Activated CD4-positive, alpha-beta T cell treated with anti-CD3 and anti-CD28 coated beads, Interleukin-2, amount 50 U/mL, for 4 hours (primary cell): ENCODE data around the gene UCHL1.
"Not testable (repeated sequence)": the region's sequence is repeated elsewhere in the genome, so short reads cannot be mapped to it uniquely, and the experiment has no call there.

Experiments
- DNase-seq, 2 experiments: peaks; one replicate each; pipeline ENCODE4 v3.0.0-alpha.2; 2020

Gene UCHL1

GRCh38 chr4:41241919-41242318, 14.8 kb upstream of the UCHL1 start:
- DNase-seq: no peak

DNA sequence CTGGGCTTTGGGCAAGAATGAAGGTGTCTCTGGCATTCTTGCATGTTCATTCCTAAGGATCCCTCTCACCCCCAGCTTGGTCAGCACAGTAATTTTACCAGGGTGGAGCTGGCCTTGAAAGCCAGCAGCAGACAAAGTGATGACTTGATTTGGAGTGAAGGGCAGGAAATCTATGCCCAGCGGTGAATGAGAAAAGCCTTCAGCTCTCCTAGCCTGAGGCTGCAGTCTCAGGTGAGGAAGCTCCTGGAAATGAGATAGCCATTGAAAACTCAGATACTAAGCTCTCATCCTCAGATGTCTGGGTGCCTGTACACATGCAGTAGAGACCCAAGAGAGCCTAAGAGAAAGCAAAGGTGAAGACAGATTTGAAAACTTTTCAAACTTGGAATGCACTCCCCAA, 10.7 kb upstream of the UCHL1 start:
- DNase-seq: no peak

- no peak for DNase-seq
Observed at GRCh38 chr4:41256131-41256739, 493 bp upstream of the UCHL1 start.

DNA sequence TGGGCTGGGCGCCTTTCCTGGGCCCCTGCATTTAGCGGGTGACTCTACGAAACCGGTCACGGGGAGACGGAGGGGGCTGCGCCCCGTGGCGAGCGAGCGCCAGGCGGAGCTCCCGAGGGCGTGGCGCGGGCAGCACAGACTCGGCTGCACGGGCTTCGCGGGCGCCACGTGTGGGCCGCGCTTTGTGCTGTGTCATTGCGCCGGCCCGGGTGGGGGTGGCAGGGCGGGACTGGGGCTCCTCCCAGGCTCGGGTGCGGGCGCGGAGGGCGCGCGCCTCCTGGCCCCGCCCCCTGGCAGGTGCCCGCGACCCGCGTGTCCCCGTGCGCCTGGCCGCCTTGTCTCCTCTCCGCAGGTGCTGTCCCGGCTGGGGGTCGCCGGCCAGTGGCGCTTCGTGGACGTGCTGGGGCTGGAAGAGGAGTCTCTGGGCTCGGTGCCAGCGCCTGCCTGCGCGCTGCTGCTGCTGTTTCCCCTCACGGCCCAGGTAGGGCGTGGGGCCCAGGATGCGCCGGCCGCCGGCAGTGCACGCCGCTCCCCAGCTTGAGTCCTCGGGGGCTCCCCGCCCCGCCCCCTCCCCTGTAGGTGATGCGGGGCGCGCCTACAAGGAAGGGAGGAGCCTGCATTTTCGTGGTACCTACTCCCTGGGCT, 651 bp downstream of the UCHL1 start:
- DNase-seq: no peak

DNA sequence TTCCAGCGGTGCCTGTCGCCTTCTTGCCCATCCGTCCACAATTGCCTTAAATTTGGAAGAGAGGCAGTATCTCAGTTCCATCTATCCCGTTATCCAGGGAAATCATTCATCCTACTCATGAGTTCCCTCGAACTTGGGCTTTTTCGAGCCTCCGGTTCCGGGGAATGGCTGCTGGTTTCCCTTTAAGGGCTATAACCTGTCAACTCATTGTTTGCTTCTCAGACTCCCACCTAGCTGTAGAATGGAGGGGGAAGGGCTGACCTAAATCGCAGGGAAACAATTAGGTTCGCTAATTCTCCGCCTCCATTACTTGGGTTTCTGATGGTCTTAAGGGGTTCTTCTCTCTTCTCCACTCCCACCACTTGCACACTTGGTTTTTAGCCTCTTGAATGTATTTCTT, 1.2 kb downstream of the UCHL1 start:
- no peak for DNase-seq

- no peak for DNase-seq
Observed at GRCh38 chr4:41258783-41259182, 2.1 kb downstream of the UCHL1 start.

DNA sequence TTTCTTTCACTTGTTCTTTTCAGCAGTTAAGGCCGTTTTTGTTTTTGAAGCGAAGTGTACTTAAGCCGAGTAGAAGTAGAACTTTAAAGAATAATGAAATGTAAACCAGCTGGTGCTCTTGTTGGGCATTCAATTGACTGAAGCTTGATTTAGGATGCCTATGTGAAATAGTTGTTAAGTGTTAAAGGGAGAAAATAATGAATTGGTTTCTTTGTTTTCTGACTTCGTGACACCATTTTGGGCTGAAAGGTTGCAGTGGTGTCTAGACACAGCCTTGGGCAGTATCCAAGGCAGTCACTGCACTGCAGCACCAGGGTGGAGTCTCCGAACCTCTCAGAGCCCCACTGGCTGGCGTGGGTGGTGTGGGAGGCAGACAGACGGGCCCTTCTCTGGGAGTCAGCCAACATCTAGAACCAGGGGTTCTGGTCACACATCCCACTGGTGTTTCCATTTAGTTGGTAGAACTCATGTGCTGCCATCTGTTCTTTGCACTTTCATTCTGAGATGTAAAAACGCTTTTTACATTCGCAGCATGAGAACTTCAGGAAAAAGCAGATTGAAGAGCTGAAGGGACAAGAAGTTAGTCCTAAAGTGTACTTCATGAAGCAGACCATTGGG, 3.5 kb downstream of the UCHL1 start:
- DNase-seq: no peak

DNA sequence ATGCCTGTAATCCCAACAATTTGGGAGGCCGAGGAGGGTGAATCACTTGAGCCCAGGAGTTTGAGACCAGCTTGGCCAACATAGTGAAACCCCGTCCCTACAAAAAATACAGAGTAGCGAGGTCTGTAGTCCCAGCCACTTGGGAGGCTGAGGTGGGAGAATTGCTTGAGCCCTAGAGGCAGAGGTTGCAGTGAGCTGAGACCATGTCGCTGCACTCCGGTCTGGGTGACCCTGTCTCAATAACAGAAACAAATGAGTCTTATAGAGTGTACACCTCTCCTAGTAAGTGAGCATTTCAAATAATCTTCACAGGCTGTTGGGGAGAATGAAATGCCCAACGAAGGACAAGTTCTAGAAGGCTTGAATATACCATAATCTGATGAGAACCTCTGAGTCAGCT, 5.5 kb downstream of the UCHL1 start:
- no peak for DNase-seq

- no peak for DNase-seq
Observed at GRCh38 chr4:41264212-41264611, 7.5 kb downstream of the UCHL1 start.

GRCh38 chr4:41267997-41268396, 11.3 kb downstream of the UCHL1 start:
- DNase-seq: no peak

- no peak for DNase-seq
Observed at GRCh38 chr4:41268721-41269517, 12.2 kb downstream of the UCHL1 start.

DNA sequence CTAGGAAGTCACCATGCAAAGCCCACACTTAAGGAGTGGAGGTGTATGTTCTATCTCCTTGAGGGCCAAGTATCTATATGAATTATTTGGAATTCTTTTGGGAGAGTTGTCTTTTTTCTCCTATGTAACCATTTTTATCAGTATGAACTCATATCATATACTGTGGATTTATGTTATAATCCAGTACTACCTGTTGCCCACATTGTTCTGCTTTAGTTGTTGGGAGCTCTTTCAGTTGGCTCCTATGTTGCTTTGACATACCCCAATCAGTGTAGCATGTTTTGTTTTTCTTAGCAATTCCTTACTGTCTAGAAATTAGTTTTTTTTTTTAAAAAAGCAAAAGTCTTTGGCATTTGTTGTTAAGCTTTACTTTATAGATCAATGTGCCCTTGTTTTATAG, 13.0 kb downstream of the UCHL1 start:
- no peak for DNase-seq

DNA sequence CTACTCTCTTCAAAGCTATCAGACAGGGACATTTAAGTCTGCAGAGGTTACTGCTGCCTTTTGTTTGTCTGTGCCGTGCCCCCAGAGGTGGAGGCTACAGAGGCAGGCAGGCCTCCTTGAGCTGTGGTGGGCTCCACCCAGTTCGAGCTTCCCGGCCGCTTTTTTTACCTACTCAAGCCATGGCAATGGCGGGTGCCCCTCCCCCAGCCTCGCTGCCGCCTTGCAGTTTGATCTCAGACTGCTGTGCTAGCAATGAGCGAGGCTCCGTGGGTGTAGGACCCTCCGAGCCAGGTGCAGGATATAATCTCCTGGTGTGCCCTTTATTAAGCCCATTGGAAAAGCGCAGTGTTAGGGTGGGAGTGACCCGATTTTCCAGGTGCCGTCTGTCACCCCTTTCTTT, 19.2 kb downstream of the UCHL1 start:
- not testable (repeated sequence) for DNase-seq

- DNase-seq: no peak
Observed at GRCh38 chr4:41280010-41280409, 23.3 kb downstream of the UCHL1 start.

GRCh38 chr4:41281038-41281634, 24.4 kb downstream of the UCHL1 start:
- no peak for DNase-seq

- no peak for DNase-seq
Observed at GRCh38 chr4:41282366-41282765, 25.6 kb downstream of the UCHL1 start.

GRCh38 chr4:41285202-41285863, 28.6 kb downstream of the UCHL1 start:
- no peak for DNase-seq

DNA sequence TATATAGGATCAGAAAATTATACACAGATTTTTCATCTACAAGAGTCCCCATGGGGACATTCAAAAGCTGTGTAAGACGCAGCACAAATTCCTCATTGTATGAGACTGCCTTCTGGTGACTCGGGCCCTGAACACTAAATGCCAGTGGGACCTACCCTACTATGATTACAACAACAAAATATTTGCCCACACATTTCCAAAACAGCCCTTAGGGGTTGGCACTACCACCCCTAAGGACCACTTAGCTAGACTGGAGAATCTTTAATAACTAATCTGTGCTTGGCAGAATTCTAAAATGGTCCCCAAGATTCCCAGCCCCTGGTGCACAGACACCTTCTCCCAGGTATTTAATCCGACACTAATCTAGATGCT, 29.1 kb downstream of the UCHL1 start:
- DNase-seq: no peak

GRCh38 chr4:41287005-41287404, 30.3 kb downstream of the UCHL1 start:
- DNase-seq: no peak

DNA sequence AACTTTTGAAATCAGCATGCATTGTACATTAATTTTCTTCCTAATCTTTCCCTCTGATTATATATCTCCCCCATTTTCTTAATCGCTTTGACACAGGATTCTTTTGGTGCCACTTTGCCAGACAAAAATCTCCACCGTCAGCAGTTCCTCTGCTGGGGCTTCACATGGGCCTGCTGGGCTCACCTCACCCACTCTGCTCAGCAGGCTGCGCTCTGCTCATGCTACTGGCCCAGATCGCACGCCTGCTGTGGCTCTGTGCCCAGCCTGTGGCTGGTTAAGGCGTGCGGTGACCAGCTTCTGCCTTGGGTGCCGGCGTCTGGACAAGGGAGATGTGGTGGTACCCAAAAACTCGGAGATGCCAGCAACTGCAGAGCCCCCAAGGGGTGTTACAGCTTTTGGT, 31.1 kb downstream of the UCHL1 start:
- no peak for DNase-seq

- no peak for DNase-seq
Observed at GRCh38 chr4:41288254-41288653, 31.5 kb downstream of the UCHL1 start.

DNA sequence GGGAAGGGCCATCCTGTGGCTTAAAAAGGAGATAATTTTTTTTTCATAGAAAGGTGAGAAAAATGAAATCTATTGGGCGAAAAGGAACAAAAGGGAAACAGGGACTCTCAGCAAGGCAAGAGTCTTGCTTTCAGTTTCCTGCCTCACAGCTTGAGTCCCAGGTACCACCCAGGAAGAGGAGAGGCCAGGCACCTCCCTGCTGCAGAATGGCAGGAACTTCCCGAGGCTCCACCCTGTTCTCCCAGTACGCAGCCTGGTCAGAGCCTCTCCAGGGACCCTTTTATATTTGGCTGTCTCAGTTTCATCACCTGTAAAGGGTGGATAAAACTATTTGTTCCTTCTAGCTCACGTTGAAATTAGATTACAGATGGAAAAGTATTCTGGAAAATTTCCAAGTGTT, 33.8 kb downstream of the UCHL1 start:
- DNase-seq: no peak
